ENCODE results near the gene ZNF384.

Gene ZNF384

DNA sequence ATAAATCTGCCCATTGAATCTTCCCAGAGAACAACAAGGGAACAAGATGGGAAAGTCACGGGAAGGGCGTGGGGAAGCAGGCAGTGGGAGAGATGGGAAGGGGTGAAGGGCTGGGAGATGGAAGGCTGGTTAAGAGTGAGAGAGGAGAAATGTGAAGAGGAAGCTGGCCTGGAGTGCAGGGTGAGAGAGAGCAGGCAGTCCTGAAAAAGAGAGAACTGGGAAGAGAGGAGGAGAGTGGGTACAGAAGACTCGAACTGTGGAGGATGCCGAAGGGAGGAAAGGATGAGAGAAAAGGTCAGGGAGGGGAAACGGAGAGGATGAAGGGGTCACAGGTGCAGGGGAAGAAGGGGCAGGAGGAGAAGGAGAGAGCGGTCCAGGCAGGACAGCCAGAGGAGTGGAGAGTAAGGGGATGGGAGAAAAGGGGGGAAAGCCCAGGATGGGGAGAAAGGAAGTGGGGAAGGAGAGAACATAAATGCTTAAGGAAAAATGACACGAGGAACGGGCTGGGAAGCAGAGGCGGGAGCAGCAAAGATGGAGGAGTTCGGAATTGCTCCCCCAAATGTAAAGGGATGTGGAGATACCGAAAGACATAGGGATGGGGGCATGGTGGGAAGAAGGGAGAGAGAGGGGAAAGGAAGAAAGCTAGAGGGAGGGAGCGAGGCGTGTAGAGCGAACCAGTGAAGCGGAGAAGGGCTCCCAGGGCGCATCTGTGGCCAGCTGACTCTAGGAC, 10.2 kb upstream of the ZNF384 start:
- DNase-seq (ENCODE audit: low spot score), result no peak

DNA sequence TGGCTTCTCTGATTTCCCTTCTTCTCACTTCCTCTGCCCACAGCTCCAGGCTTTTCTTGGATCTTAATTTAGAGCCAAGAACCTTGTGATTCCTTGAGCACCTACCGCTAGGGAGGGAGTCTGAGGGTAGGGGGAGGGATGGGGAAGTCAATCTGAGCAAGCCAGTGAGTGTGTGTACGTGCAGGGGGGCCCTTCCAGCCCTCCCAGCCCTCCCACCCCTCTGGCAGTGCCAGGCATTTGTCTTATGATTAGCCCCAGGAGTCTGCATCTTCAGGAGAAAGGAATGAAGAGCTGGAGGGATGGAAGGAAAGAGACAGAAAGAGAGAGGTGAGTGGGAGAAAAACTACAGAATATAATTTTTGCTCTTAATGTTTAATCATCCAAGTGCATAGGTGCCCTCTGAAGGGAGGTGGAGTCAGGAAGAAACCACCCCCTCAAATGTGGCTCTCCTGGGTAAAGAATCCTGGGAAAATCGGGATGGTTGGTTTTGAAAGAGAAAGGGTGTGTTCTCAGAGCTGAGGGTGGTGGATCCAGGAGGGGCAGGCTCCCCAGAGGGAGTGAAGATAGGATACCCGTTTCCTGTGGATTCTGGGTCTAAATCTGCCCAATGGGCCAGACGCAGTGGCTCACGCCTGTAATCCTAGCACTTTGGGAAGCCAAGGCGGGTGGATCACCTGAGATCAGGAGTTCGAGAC, 9.3 kb upstream of the ZNF384 start:
- DNase-seq (ENCODE audit: low spot score), result no peak

DNA sequence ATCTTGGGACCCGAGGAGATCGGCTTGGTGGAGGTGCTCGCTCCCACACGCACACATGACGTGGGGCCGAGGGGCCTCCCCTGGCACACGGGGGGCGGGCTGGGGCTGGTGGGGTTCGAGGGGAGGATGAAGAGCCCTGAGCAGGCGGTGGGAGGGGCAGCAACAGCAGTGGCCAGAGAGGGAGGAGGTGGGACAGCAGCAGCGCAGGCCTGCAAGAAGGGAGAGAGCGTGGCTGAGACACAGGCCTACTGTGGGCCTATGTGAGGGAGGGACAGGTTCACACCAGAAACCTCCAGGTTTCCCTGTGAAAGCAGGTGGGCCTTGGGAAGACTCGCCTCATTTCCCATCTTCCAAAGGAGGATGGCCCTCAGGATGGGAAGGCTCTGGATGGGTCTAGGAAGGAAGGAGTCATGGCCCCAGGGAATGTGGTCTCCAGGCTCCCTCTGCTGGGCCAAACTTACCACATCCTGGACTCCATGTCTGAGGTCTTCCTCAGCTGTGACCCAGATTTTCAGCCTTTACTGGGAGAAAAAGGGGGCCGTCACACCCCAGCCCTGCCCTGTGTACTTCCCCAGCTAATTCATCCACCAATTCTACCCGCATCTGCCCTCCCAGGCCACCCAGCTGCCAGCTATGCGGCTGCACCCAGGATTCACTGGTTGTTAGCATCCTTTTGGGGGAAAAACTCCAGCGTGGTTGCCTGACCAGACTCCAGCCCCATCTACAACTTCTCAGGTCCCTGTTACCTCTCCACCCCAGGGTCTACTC, 8.6 kb upstream of the ZNF384 start:
- DNase-seq (ENCODE audit: low spot score), result no peak

DNA sequence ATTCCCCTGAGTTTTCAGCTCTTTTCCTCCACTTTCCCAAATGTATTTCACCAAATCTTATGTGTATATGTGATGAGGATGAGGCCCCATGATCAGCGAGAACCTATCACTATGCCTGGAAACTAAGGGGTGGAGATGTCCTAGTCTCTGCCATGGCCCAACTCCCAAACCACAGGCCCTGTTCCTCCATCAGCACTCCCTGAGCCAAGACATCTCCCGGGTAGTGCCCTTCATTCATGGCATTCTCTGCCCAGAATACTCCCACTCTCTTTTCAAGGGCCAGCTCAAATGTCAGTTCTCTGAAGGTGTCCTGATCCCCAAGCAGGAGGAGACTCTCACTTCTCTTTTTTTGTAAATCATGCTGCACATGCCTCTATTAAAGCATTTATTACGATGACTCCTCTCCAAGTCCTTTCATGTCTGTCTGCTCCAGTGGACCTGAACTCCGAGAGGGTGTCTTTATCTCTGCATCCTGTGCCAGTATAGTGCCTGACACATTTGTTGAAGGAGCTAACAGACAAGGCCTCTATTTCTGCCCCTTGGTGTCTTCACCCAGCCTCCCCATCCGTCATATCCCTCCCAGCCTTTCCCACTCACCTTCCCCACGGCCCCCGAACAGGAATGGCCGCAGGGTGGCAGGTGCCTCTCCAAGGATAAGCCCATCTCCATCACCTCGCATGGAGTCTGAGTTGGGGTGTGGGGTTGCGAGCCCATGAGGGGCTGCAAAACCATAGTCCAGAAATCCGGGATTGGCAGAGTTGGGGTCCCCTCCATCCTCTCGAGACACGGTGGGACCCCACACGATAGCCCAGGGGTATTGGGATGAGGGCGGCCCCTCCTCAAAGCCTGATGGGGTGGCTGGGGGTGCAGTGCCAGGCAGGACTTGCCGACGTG, 7.8 kb upstream of the ZNF384 start:
- no peak for DNase-seq (ENCODE audit: low spot score)

DNA sequence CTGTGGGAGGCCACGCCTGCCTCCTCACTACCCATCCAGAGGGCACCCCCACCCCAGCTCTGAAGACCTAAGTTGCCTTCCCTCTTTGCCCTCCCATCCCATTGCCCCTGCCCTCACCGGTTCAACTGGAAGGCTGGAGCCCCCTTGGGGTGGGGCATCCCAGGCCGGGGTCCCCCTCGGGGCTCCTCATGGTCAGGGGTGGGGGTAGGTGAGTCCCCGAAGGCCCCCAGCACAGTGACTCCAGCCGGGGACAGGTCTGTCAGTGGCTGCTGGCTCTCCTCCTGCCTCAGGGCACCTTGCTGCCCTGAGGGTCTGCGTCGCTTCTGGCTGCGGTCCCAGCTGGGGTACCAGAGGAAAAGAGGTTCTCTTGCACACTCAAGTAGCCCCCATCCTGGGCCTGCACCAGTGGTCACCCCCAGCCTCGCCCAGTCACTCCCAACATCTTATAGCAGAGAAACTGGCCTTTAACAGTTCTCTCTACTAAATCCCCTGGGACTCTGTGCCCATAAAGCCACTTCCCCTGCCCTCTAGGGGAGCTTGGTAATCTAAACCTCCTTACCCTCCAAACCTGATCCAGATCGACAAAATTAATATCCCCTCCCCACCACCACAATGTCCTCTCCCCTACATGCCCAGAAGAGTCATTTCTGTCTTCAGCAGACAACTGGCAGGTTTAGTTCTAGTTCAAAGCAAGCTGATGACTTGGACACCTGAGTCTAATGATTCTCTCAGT, 6.3 kb upstream of the ZNF384 start:
- DNase-seq (ENCODE audit: low spot score), result no peak

DNA sequence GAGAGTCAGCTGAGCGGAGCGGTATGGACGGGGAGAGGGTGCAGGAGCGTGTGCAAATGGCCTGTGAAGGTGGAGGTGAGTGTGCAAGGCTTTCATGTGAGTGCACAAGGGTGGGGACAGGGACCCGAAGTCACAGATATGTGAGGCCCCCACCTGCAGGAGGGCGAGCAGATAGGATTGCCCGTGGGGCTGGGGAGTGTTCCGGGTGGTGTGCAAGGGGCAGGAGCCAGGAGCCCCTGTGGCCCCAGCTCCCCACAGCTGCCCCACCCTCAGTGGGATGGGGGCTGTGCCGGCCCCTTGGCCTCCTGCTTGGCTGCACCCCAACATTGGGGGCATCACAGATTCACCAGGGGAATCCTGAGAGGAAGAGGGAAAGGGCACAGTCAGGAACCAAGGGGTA, 5.5 kb upstream of the ZNF384 start:
- no peak for DNase-seq (ENCODE audit: low spot score)

DNA sequence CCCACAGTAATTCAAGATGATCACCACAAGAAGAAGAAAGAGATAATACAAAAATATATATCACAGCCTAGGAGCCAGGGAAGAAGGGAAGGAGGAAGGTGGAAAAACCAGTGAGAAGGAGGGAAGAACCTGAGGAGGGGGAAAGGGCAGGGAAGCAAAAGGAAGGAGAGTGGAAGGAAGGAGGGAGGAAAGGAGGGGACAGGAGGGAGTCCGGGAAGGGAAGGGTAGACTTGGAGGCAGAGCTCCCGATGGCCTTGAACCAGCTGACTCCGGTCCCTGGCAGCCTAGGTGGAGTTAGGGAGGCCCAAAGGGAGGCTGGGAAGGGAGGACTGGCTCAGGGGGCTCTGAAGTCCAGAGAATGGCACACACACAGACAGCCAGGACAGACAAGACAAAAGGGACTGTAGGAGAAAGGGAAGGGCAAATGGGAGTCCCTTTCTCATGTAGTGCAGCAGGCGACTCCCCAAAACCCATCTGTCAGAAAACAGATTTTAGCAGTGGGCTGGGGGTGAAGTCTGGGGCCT, 4.7 kb upstream of the ZNF384 start:
- DNase-seq (ENCODE audit: low spot score), result no peak

DNA sequence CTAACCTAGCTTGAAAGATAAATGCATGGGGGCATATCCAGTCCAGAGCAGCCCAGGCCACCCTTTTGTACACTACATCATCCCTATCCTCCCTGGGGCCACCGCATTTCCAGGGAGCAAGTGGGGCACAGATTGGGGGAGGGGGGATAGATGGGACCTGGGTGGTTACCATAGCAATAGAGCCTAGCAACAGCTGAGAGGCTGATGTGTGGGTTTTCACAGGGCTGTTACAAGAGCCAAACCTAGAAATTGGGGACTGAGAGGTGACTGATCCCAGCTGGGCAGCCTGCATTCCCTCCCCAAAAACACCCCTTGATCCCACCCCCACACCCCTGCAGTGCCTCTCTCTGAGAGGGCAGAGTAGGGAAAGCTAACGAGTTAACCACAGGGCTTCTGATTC, 3.7 kb upstream of the ZNF384 start:
- no peak for DNase-seq (ENCODE audit: low spot score)

DNA sequence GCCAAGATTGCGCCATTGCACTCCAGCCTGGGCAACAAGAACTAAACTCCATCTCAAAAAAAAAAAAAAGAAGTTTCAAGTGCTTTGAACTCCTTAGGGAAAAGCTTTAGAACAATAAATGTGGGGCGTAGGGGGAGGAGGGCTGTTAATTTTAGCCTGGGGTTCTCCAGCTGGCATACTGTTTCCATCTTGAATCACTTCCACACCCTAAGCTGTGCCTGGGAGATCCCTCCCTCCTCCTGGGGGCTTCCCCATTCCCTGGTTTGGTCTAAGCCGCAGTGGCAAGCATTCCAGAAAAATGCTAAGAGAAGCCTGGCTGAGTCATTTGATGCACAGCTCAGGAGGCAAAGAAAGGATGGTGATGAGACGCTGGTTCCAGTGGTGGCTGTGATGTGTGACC, 2.3 kb upstream of the ZNF384 start:
- no peak for DNase-seq (ENCODE audit: low spot score)

DNA sequence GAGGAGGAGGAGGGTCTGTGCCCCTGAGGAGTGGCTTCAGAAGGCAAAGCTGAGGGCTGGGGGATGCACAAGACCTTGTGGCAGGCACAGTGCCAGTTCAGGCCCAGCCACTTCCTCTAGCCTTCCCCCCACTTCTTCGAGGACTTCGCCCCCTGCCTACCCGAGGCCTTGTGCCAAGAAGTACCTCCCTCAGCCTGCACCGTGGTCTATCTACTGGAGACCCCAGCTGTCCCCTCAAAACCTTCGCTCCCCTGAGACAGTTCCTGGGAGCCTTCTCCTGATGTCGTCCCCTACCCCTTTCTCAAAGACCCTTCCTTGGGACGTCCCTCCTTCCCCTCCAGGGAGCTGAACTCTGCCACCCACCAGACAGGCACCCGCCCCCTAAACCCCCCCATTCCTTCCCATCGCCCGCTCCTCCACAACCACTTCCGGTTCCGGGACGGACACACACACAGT, 604 bp downstream of the ZNF384 start:
- DNase-seq (ENCODE audit: low spot score), result no peak

DNA sequence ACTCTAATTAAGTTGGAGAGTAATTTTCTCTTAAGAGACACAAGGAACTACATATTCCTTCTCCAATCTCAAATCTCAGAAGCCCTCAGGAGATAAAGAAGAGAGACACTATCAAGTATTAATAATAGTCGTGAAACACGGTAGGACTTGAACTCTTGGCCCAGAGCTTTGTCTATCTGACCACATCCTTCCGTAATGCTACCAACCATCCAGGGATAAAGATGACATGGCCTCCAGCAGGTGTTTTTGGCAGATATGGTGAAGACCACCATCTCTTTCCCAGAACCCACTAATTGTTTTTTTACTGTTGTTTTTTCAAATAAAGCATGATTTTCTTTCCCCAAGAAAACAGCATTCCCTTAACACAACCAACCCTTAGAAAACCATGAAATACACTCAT, 3.4 kb downstream of the ZNF384 start:
- DNase-seq (ENCODE audit: low spot score), result no peak

DNA sequence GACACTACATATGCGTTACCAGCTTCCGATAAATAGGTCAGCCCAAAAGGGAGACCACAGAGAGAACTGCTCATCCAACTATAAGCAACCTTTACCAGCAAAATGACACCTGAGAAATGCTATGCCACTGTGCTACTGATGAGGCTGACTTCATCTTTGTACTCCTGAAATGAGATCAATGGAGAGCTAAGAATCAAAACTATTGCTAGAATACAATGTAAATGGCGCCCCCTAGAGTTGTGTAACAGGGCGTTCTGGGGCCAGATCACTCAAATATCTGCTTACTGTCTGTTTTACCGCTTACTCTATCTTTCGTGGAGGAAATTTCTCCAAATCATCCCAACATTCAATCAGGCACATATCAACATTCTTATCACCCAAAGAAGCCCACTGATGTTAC, 4.6 kb downstream of the ZNF384 start:
- no peak for DNase-seq (ENCODE audit: low spot score)

DNA sequence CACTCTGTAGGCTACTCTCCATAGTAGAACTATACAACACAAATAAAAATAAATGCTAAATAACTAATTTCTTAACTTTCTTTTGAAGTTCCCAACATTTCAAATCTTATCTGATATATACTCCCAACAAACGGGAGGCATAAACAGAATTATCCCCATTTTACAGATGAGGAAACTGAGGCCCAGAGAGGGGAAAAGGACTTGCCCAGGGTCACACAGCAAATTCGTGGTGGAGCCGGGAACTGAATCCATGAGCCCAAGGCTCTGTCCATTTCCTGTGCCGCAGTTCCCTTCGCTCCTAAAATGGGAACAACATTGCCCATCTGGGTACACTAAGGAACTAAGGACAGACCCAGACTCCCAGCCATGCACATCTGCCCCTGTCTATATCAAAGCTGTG, 12.2 kb downstream of the ZNF384 start:
- no peak for DNase-seq (ENCODE audit: low spot score)

DNA sequence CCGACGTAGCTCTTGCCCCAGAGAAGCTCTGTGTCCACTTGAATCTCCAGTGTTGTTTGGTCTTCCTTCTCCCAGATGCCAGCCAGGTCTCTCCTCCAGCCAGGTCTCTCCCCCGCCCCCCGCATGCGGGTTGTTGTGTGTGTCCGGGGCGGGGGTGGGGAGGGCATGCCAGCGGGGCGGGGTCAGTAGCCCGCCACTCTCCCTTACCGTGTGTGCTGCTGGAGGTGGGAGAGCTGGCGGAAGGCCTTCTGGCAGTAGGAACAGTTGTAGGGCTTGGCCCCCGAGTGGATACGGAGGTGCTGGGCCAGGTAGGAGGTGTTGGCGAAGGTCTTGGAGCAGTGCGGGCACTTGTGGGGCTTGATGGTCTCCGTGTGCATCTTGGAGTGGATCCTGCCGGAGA, 17.0 kb downstream of the ZNF384 start:
- no peak for DNase-seq (ENCODE audit: low spot score)

DNA sequence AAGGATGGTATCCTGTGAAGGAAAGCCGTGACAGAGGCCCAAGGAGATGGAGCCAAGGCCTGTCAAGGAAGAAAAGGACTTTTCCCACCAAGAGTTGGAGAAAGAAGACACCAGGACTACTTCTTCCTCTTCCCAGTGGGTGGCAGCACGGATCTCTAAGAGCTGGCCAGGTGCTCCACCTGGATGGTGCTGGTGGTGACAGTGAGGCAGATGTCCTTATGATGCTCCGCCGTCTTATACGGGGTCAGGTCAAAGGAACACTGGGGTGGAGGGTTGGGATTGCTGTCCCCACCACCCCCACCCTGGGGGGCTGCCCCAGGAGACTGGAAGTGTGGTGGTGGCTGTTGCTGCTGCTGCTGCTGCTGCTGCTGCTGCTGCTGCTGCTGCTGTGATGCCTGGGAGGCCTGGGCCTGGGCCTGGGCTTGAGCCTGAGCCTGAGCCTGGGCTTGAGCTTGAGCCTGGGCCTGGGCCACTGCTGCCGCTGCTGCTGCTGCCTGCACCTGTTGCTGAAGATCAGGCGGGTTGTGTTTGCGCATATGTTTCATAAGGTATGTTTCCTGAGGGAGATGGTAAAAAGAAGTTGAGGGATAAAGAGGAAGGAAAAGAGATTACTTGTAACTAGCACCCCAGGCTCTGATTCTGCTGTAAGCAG, 21.5 kb downstream of the ZNF384 start:
- DNase-seq (ENCODE audit: low spot score), result no peak

DNA sequence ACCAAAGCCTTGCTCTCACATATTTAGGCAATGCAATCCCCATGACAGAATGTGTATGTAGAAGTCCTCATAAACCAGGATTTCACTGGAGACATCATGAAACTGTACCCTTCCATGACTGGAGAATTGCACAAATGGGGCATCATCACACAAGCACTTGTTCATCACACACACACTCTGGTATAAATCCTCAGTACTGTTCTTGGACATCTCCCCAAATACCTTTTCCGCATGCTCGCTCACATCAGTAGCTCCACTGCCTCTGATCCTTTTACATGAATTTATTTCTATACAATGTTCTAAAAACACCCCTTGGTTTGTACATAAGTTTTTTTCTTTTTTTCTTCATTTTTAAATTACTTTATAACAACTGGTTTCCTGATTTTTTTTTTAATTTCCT, 23.0 kb downstream of the ZNF384 start:
- no peak for DNase-seq (ENCODE audit: low spot score)

DNA sequence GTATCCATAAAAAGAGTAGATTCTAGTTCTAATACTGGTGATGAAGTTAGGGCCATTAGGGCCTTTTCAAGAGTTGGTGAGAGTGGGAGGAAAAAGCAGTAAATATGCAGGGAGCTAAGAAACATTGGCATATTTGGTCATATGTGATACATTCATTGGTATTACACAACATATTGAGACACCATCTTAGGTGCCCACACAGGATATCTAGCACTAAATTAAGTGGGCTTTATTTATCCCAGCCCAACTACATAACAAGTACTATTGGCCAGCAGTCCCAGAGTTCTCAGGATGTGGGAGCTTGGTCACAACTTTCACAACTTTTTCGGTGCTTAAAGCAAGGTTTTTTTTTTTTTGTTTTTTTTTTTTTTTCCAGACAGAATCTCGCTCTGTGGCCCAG, 24.3 kb downstream of the ZNF384 start:
- DNase-seq (ENCODE audit: low spot score), result no peak

DNA sequence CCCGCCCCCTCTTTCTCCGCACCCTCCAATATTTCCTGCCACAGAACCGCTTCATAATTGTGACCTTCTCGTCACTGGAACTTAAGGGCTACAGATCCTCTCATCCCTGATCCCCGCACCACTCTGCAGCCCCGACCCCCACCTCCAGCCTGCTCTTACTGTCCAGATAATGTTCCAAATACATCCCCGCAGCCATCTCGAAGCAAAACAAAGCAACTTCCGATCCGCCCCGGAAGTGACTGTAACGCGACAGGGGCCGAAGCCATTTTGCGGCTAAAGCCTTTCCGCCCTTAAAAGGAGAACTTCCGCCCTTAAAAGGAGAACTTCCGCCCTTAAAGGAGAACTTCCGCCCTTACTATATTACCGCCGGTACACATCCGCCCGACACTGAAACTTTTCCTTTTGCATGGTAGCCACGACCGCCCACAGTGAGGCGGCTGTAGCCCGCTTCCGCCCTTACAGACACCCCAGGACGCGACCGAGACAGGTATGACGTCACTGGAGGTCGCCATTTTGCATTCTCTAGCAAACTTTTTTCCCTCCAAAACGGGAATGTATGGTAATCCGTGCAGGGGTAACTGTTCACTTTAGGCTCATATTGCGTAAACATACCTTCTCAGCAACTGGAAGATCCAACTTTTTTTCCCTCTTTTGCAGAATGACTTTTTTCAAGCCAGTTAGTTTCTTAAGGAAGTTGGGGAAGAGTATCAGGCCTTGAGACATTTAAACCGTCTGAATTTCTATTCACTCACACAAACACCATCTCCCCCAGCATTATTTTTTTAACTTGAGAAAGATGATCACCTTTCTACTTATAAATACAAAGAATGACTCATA, 26.1 kb downstream of the ZNF384 start, which contains the start of gene ING4:
Gene ING4, minus strand, starts transcription at position 214 of the 837 bp plus-strand sequence. Its CDS starts 18 bp downstream, at position 196.
- DNase-seq (ENCODE audit: low spot score), result peak; percentile 96

DNA sequence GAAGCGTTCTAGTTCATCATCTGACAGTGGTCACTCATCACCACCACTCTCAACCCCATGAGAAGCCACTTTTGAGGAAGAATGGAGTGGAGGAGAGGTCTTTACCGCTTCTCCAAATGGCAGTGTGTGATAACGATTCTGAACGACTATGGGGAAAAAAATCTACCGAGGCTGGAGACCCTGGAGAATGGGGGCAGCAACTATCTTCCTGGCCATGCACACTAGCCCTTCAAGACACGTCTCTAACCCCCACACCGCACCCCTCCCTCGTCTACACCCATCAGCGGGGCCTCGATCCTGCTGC, 26.6 kb downstream of the ZNF384 start:
- no peak for DNase-seq (ENCODE audit: low spot score)

DNA sequence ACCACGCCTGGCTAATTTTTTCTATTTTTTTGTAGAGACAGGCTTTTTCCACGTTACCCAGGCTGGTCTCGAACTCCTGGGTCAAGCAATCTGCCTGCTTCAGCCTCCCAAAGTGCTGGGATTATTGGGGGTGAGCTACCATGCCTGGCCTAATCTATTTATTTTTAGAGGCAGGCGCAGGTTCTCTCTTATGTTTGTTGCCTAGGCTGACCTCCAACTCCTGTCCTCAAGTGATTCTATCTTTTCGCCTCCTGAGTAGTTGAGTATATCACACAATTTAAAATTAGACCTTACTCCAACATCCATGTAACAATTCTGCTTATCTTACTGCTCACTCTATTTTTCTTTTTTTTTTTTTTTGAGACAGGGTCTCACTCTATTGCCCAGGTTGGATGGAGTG, 35.2 kb downstream of the ZNF384 start:
- no peak for DNase-seq (ENCODE audit: low spot score)
